ENCODE data around the gene KBTBD13. TPM values are rescaled to one million over a fixed set of nuclear protein-coding genes. Genes with fewer than 3 reads are reported as not detected.

Gene KBTBD13
- total and polyA plus RNA-seq, 12 donors, result 0.84 to 20.5 (median 4.6) TPM

DNA sequence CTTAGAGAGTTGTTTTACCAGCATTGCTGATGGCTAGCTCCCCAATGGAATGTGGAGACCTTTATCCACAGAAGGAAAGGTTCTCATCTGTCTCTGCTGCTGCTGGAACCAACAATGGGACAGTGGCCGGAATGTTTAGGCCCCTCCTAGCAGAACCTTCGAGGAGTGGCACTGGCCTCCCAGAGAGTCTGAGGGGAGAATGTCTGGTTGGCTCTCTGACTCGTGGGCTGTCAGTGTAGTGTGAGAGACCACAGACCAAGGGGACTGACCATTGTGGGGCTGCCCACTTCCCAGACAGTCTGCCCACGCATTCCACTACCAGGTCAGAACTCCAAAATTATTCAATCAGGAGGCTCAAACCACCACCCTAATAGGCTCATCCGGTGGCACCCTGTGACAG lies 13.8 kb upstream of the KBTBD13 start:
- Histone ChIP-seq H3K27ac (peak overlapping the region in 5 of 10 donors; percentile 7 to 35 (median 15)), H3K27me3 (peaks cover 0 to 31% (median 3%) of the 10 kb centered on the region in 7 donors), H3K4me3 (no peak overlapping the region), H3K36me3 (peaks cover 0 to 19% (median 0%) of the 10 kb centered on the region in 9 donors), H3K4me1 (peaks cover 8 to 69% (median 28%) of the 10 kb centered on the region in 9 donors), H3K9me3 (no peaks in the 10 kb centered on the region)
- intact Hi-C loops (cut with DNase I), result no loop called here
- no peak for TF ChIP-seq CTCF (IDR thresholded peaks at IDR 0.05)
- DNase-seq (no peak), ATAC-seq (no peak)
- 68 to 78% methylated on average over 5 of the region's 5 CpGs for WGBS, 2 donors

GRCh38 chr15:65066001-65066634 lies 10.4 kb upstream of the KBTBD13 start:
- intact Hi-C loops (cut with DNase I), result no loop called here
- ATAC-seq (no peak), DNase-seq (no peak)
- H3K4me3 ChIP-seq, result peak overlapping the region; percentile 21 to 66 (median 59)
- WGBS, 2 donors, result 62 to 75% methylated on average over 3 of the region's 3 CpGs
- H3K27ac ChIP-seq, result peak overlapping the region in 9 of 10 donors; percentile 72 to 92 (median 89)
- peaks cover 0 to 42% (median 6%) of the 10 kb centered on the region in 7 donors for H3K27me3 ChIP-seq
- peaks cover 21 to 76% (median 44%) of the 10 kb centered on the region in 9 donors for H3K4me1 ChIP-seq
- H3K36me3 ChIP-seq, result peaks cover 0 to 4% (median 0%) of the 10 kb centered on the region in 9 donors
- H3K9me3 ChIP-seq, result no peaks in the 10 kb centered on the region
- TF ChIP-seq CTCF (IDR thresholded peaks at IDR 0.05), result no peak

- peak overlapping the region; percentile 38 to 66 (median 59) for H3K4me3 ChIP-seq
- DNase-seq, result peak in 1 of 2 donors; percentile 67
- 40 to 44% methylated on average over 9 of the region's 9 CpGs for WGBS, 2 donors
- peaks cover 0 to 42% (median 6%) of the 10 kb centered on the region in 7 donors for H3K27me3 ChIP-seq
- H3K27ac ChIP-seq, result peak overlapping the region; percentile 62 to 92 (median 89)
- TF ChIP-seq CTCF (IDR thresholded peaks at IDR 0.05), result no peak
- peaks cover 23 to 77% (median 49%) of the 10 kb centered on the region in 9 donors for H3K4me1 ChIP-seq
- H3K9me3 ChIP-seq, result no peaks in the 10 kb centered on the region
- intact Hi-C loops (cut with DNase I), result no loop called here
- ATAC-seq, result peak in 5 of 8 donors; percentile 17 to 30 (median 22)
- peaks cover 0 to 4% (median 0%) of the 10 kb centered on the region in 9 donors for H3K36me3 ChIP-seq
Measured at GRCh38 chr15:65066635-65067316, 9.8 kb upstream of the KBTBD13 start.

- 18 to 25% methylated on average over 8 of the region's 8 CpGs for WGBS, 2 donors
- Histone ChIP-seq H3K27ac (peak overlapping the region; percentile 62 to 92 (median 89)), H3K27me3 (peaks cover 0 to 42% (median 6%) of the 10 kb centered on the region in 7 donors), H3K4me1 (peaks cover 27 to 80% (median 52%) of the 10 kb centered on the region in 9 donors), H3K36me3 (peaks cover 0 to 4% (median 0%) of the 10 kb centered on the region in 9 donors), H3K4me3 (peak overlapping the region; percentile 38 to 66 (median 59)), H3K9me3 (no peaks in the 10 kb centered on the region)
- ATAC-seq, result no peak
- DNase-seq, result no peak
- TF ChIP-seq CTCF (IDR thresholded peaks at IDR 0.05), result no peak
- intact Hi-C loops (cut with DNase I), result no loop called here
Measured at GRCh38 chr15:65067317-65067644, 9.3 kb upstream of the KBTBD13 start.
